GM13976 (cell line): ENCODE measurements around the gene ZNF790.

Experiments used
- DNase-seq: peaks from one replicate; pipeline ENCODE4 v3.0.0; 2012; ENCODE audit warnings: low spot score
- in situ Hi-C: fragments of 300-500 bp; cut with MboI; formaldehyde crosslinking; loops from one replicate; pipeline ENCODE4 v1.12.0; 2022; ENCODE audit warnings: low sequenced_read_pairs, mixed read lengths, inconsistent platforms; ENCODE audit not compliant: unreplicated experiment
- TF ChIP-seq, protein P1 (sequence below): IDR thresholded peaks from 2 replicates; pipeline ENCODE4 v1.5.1; 2012; ENCODE audit warnings: borderline replicate concordance, mild to moderate bottlenecking; ENCODE audit not compliant: insufficient read depth; ENCODE audit errors: extremely low read depth, missing control alignments, control extremely low read depth

The ZNF790 gene

GRCh38 chr19:36837906-36838783 is at the start of gene ZNF790:
TSS of gene ZNF790 (minus strand) at chr19:36838387. CDS start at chr19:36825619, 12,768 bp downstream.
- TF ChIP-seq, protein P1, sequence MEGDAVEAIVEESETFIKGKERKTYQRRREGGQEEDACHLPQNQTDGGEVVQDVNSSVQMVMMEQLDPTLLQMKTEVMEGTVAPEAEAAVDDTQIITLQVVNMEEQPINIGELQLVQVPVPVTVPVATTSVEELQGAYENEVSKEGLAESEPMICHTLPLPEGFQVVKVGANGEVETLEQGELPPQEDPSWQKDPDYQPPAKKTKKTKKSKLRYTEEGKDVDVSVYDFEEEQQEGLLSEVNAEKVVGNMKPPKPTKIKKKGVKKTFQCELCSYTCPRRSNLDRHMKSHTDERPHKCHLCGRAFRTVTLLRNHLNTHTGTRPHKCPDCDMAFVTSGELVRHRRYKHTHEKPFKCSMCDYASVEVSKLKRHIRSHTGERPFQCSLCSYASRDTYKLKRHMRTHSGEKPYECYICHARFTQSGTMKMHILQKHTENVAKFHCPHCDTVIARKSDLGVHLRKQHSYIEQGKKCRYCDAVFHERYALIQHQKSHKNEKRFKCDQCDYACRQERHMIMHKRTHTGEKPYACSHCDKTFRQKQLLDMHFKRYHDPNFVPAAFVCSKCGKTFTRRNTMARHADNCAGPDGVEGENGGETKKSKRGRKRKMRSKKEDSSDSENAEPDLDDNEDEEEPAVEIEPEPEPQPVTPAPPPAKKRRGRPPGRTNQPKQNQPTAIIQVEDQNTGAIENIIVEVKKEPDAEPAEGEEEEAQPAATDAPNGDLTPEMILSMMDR, result no peak
- in situ Hi-C loops, result no loop called here
- DNase-seq, result peak; percentile 90

- TF ChIP-seq, protein P1, result no peak
- no peak for DNase-seq
- in situ Hi-C loops, result no loop called here
Observed at GRCh38 chr19:36876993-36877938, 39.1 kb upstream of the ZNF790 start.

DNA sequence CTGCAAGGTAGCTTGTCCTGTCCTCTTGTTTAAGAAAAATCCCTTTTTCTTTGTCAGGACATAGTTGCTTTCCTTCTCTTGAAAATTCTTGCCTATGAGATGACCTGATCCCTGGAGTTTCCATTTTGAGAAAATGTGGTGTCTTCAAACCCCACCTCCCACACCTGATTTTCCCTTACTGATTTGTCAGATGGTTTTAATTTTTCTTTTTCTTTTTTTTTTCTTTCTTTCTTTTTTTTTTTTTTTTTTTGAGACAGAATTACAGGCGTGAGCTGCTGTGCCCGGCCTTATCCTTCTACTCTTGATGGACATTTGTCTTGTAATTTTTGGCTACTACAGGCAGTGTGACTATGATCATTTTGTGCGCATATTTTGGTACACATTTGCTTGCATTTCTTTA is 13.7 kb upstream of the ZNF790 start:
- TF ChIP-seq, protein P1, result no peak
- DNase-seq, result no peak
- in situ Hi-C loops, result no loop called here

DNA sequence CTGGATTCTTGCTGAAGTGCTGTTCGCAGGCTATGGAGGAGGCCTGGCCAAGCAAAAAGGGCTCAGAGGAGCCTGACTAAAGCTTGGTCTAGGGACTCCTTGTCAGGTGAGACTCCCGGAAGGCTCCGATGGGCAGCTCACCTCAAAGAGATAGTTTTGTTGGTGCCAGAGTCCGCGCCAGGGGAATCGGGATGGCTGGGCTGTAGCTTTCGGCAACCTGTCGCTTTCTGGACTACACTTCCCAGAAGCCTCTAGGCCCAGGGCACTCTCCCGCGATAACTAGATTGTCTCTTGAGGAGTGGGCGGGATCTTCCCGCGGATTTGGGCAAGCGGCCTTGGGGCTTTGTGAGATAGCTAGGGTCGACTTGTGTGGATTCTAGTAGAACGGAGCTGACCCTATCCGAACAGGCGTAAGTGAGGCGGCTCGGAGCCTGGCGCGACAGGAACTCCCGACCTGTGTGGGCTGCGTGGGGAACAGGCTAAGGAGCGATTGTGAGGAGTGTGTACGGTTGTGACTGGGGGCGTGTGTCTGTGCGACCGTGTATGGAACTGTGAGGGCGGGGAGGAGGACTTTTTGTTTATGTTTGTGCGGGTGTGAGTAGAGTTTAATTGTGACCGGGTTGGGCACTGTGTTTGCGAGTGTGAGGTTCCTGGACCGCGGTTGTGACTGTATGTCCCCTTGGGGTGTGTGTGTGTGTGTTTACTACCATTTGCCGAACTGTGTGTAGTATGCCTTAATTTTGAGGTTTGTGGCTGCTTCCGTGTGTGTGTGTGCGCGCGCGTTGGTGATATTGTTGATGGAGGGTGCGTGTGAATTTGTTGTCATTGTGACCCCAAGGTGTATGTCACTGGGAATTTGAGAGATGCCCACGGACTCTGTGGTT is 12.6 kb upstream of the ZNF790 start, which contains the start of gene ZNF345:
Gene ZNF345 (plus strand): TSS at position 318 of the 884 bp plus-strand sequence. CDS start 25,955 bp downstream, outside the sequence.
- in situ Hi-C loops, result no loop called here
- TF ChIP-seq, protein P1, result no peak
- DNase-seq, result peak; percentile 90

DNA sequence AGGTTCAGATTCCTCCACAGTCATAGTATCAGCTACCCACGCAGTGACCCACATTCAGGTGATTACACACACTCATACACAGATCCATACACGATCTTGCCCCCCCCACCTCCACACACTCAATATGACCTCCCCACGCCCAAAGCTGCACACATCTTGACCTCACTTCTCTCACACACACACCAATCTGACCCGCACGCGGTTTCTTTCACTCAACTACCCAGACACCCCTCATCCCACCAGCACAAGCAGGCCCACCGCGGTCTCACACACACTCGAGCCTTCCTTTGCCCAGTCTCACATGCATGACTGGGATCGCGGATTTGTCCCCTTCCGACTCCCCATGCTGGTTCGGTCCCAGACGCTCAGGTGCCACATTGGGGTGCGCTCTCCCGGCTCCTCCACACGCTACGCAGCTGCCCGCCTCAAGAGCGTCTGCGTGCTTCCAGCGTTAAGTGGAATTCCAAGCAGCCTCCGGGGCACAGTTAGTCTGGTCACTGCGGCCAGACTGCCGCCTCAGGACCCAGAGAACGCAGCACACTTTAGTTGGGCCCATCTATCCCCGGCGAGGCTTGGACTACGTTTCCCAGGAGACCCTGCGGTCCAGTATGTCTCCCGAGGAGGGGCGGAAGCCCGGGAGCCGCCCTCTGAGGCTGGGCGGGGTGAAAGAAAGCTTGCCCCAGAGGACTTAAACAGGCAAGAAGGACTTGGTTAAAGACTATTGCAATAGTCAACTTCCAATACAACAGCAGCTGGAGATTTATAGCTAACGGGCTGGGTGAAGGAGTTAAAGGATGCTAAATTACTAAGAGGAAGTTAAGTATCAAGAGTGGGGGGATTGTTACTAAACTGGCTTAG is 11.7 kb upstream of the ZNF790 start:
- DNase-seq, result peak; percentile 89

More for the DNA sequence above, 11.7 kb upstream of the ZNF790 start:
- in situ Hi-C loops, result no loop called here
- TF ChIP-seq, protein P1, result no peak
